GM19372 (cell line): Measurements from ENCODE around the gene ATP8A2.
"Not testable (repeated sequence)": the region's sequence is repeated elsewhere in the genome, so short reads cannot be mapped to it uniquely, and the experiment has no call there.

Experiments used
- ATAC-seq: cut with Tn5 transposase; IDR thresholded peaks from one replicate; pipeline ENCODE4 v1.9.1; 2021; ENCODE audit warnings: mild to moderate bottlenecking, low read depth, moderate library complexity; ENCODE audit not compliant: unreplicated experiment

Gene ATP8A2

DNA sequence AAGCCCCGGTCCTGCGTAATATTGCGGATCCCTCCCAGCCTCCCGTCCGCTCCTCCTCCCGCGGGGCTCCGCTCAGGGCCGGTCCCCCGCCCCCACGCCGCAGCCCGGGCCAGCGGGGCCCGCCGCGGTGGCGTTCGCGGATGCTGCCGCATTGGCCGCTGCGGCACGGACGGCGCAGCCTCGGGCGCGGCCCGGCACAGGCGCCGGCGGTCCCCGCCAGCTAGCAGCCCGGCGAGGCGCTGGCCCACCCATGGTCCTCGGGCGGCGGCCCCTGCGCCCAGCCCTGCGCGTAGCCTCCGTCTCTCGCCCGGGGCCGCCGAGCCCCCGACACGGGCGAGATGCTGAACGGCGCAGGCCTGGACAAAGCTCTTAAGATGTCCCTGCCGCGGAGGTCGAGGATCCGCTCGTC lies at the start of gene ATP8A2:
ATP8A2 (plus strand) TSS at position 100 of the 409 bp plus-strand sequence; CDS start at position 339, 239 bp downstream.
- no peak for ATAC-seq

DNA sequence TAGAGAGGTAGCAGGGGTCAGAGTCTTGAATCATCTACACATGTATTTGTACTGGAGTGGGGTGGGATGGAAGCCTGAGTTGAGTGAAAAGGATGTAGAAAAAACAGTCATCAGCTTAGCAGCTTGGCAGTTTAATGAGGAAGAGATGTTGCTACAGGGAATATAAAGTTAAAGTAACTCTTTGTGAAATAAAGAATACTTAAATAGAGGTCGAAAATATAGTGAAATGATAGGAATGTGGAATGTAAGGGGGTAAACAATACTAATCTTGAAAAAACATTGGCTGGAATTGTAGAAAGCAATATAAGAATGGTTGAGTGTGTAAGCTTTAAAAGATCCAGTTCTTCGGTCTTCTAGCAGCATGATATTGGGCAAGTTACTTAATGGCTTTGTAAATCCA lies 47.7 kb upstream of the ATP8A2 start:
- no peak for ATAC-seq

DNA sequence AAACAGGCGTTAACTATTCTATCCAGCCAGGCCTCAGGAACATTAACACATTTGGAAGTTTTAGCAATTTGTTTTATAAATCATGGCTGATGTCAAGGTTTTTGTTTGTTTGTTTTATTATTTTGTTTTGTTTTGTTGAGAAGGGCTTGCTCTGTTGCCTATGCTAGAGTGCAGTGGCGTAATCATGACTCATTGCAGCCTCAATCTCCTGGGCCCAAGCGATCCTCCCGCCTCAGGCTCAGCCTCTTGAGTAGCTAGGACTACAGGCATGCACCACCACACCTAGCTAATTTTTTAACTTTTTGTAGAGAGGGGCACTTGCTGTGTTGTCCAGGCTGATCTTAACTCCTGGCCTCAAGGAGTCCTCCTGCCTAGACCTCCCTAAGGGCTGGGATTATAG lies 42.1 kb upstream of the ATP8A2 start:
- no peak for ATAC-seq

DNA sequence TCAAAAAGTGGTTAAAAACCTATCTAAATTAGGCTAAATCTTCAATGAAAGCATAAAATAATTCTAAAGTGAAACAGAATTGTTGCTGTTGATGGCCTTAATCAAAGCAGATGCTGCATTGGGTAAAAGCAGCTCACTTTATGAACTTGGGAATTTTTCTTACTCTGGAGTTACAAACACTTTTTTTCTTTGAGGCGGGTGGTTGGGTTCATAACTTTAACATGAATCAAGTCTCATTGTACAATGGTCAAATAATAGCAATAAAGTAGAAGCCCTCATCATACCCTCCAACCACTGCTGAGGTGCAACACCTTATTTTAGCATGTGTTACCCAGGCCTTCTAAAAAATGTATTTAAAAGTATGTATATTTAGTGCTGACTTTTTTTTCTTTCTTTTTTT lies 41.2 kb upstream of the ATP8A2 start:
- ATAC-seq, result no peak

DNA sequence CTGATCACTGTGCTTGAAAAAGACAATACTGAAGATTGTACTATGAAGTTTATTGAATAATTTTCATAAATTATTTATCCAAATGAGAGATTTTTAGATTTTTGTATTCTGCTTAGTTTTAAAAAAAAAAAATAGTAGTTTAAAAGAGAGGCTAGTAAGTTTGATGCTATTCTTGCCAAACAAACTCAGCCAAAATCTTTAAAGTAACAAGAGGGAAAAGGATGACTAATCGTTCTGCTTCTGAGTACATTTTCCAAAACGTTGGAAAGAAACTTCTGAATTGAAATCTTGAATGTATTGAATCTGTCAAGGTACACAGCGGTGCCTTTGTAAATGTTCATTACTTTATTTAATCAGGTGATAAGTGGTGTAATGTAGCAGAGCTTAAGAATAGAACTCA lies 35.9 kb upstream of the ATP8A2 start:
- no peak for ATAC-seq

DNA sequence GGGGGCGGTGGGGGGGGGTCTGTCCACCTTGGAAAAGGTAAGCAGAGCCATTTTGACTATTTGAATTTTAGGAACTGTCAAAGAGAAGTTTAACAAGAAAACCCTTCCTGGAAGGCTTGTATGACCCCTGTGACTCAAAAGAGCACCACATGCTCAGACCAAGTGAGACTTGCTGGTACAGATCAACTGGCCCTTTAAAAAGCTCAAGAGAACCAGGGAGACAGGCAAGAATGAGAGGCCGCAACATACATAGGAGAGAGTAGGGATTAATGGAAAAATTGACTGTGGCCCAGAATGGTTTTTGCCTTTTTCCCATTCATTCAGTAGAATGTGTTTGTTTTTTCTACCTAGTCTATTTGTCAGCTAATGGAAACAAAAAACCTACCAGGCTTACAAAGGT lies 26.2 kb upstream of the ATP8A2 start:
- ATAC-seq, result no peak

DNA sequence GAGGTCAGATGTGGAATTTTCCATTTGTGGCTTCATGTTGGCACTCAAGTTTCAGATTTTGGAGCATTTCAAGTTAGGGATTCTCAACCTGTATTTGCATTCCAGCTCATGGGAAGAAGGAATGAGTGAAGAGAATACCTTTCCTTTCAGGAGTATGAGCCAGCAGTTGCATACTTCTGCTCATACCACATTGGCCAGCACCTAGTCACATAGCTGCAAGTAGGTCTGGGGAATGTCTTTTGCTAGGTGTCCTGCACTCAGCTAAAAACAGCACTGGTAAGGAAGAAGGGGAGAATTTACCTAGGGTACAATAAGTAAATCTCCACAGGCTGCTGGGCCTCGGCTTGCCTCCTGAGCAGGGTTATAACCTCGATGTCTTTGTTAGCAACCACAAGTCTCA lies 24.6 kb upstream of the ATP8A2 start:
- no peak for ATAC-seq

DNA sequence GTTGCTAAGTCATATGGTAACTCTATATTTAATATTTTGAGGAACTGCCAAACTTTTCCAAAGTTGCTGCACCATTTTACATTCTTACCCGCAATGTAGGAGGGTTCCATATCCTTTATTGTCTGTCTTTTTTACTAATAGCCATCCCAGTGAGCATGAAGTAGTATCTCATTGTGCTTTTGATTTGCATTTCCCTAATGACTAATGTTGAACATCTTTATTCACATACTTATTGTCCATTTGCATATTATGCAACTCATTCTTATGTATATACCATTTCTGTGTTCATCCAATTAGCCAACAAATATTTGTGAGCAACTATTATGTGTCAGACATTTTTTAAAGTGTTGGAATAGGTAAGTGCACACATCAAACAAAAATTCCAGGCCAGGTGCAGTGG lies 20.4 kb upstream of the ATP8A2 start:
- ATAC-seq, result no peak

DNA sequence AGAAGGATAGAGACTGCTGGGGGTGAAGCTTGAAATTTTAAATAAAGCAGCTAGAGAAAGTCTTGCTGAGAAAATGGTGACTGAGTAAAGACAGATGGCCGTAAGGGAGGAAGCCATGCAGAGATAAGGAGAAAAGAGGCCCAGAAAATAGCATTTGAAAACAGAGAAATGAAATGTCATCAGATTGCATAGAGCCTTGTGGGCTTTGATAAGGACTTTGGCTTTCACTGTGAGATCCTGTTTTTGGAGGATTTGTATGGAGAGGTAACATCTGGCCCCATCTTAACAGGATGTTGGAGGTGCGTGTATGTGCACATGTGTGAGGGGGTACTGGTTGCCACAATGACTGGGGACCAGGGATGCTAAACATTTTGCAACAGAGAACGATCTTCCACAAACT lies 19.5 kb upstream of the ATP8A2 start:
- no peak for ATAC-seq

DNA sequence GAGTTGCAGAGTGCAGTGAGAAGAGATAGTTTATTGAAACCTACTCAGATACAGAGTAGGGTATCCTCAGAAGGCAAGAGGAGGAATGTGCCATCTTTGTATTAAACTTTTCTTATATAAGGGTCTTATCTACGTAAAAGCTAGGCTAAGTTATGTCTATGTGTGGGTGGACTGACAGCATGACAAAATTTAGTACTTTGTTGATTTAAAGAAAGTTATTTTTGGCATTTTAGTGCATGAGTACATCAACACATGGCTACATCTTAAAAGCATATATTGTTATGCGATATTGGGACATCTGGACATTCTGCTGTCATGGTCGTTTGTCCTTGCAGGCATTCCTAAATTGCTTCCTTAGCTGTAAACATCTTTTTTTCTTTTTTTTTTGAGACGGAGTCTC lies 19.0 kb upstream of the ATP8A2 start:
- ATAC-seq, result no peak

DNA sequence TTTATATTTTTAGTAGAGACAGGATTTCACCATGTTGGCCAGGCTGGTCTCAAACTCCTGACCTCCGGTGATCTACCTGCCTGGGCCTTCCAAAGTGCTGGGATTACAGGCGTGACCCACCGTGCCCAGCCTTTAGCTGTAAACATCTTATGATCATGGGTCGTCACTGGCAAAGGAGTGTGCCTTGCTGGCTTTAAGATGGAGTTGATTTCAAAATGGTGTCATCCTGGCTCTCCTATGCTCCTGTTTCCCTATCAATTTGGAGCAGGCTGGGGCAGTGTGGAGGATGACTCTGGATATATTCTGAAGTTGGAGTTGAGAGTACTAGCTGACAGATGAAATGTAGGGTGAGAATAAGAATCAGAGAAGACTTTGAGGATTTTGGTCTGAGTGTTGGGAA lies 18.4 kb upstream of the ATP8A2 start:
- no peak for ATAC-seq

DNA sequence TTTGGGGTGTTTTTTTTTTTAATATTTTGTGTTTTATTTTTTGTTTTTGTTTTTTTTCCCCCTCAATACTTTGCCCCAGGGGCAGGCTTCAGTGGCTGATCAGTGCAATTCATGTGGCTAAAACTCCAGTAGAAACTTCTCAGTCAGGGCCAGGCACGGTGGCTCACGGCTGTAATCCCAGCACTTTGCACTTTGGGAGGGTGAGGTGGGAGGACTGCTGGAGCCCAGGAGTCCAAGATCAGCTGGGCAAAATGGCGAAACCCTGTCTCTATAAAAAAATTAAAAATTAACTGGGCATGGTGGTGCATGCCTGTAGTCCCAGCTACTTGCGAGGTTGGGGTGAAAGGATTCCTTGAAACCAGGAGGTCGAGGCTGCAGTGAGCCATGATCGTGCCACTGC lies 17.4 kb upstream of the ATP8A2 start:
- no peak for ATAC-seq

DNA sequence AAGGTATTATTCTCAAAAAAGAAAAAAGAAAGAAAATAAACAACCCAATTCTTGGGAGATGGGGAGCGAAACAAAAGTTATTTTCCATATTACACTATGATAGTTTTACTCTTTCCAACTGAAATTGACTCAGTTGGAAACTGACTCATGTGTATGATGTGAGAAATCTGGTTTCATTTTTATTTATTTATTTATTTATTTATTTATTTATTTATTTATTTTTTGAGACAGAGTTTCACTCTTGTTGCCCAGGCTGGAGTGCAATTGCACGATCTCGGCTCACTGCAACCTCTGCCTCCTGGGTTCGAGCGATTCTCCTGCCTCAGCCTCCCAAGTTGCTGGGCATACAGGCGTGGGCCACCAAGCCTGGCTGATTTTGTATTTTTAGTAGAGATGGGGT lies 11.3 kb upstream of the ATP8A2 start:
- ATAC-seq, result not testable (repeated sequence)

DNA sequence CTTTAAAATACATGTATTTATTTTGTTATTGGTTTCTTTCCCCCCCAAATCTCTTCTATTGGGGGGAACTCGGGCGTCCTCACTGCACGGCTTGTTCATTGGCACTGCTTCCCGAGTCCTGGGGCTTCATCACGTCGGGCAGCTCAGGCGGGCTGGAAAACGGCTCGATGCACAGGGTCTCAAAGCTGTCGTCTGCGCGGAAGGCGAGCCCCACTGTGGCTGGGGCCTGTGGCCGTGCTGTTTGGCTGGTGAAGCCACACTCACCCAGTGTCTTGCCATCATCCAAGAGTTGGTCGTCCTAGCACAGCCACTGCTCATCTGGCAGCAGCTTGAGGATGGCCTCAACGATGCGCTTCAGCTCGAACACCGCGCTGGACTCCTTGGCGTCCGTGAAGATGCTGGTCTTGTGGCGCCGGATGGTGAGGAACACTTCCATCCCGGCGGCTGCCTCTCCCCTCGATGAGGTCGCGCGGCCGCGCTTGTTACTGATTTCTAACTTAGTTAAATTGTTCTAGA lies 6.0 kb upstream of the ATP8A2 start:
- ATAC-seq, result no peak

DNA sequence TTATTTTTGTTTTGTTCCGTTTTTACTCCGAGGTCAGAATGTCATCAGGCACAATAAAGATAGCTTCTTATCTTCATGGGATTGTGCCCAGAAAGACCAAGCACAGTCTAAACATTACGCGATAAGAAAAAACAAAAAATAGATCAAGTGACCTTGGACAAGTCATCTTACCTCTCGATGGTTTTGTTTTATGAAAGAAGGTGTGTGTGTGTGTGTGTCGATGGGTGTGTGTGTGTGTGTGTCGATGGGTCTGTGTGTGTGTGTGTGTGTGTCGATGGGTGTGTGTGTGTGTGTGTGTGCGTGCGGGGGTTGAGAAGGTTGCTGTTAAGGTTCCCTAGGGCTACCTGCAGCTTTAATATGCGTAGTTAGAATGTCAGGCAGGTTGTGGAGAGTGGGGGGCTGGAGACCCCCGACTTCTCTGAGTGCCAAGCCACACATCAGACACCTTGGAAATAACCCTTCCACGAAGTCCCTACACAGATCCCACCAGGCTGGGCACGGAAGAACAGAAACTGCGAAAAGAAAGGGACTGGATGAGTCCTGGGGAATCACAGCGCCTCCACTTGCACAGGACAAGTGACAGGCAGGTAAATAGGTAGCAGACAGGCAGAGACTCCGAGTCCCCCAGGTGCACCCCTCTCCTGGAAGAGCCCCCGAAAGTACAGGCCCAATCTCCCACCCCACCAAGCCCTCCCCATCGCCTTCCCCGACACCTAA lies 458 bp upstream of the ATP8A2 start:
- ATAC-seq, result no peak

DNA sequence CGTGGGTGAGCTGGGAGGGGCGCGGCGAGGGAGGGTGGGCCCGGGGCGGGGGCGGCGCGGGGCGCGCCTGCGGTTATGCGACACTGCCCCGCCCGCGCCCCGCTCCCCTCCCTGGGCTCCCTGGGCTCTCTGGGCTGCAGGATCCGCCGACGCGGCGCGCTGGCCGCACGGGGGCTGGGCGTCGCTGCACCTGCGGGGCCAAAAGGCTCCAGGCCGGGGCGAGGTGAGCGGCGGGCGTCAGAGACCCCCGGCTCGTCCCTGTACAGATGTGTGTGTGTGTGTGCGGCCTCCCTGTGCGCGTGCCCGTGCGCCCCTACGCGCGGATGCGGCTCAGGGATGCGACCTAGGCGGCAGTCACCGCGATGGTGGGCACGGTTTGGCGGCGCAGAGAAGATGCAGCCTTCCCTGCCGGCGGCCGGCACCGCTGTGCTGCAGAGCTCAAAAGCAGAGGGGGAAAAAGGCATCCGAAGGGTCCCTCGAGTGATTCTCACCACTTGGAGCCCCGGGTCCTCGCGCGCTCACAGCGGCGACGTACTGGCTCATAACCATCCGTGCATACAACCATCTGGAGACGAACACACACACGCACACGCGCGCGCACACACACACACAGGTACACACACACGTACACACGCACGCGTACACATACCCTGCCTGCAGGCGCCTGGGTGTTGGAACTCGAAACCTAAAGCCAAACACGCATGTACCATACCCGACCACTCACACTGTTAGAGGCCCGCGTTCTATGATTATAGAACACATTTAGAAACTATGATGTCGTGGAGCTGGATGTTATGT lies 709 bp downstream of the ATP8A2 start:
- no peak for ATAC-seq

DNA sequence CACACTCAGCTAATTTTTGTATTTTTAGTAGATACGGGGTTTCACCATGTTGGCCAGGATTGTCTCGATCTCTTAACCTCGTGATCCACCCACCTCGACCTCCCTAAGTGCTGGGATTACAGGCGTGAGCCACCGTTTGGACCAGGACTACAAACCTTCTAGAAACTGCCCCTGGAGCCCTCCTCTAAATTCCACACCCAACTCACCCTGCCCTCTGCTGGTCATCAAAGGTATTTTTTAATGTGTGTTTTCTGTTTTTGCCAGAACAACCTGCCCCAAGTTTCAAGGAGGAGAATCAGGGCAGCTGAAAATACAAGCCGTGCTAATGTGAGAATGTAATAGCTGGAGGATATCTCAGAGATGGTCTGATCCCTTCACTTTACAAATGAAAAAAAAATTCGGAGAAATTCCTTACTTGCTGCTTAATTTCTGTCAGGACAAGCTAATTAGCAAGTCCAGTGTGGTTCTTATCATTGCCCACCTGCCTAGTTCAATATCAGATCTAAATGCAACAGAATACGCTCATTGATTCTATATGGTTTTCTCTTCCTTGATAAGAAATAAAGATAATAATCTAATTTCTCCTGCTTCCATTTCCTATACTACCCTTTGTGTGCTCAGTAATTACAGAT lies 4.1 kb downstream of the ATP8A2 start:
- ATAC-seq, result no peak

DNA sequence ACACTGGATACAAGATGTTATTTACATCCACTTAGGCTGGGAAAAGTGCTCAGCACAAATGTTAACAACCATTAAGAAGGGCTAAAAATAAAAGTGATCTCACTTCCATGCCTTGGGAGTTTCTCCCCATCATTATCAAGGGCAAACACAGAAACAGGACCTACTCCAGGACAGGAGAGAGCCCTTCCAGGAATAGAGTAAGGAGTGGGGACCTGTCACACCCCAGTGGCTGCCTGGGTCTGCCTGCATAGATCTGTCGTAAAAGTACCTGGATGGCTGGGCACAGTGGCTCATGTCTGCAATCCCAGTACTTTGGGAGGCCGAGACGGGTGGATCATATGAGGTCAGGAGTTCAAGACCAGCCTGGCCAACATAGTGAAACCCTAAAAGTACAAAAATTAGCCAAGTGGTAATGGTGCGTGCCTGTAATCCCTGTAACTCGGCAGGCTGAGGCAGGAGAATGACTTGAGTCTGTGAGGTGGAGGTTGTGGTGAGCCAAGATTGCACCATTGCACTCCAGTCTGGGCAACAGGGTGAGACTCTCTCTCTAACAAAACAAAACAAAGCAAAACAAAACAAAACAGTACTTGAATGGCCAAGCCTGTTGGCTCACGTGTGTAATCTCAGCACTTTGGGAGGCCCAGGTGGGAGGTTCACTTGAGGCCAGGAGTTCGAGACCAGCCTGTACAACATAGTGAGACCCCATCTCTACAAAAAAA lies 5.6 kb downstream of the ATP8A2 start:
- ATAC-seq, result no peak

DNA sequence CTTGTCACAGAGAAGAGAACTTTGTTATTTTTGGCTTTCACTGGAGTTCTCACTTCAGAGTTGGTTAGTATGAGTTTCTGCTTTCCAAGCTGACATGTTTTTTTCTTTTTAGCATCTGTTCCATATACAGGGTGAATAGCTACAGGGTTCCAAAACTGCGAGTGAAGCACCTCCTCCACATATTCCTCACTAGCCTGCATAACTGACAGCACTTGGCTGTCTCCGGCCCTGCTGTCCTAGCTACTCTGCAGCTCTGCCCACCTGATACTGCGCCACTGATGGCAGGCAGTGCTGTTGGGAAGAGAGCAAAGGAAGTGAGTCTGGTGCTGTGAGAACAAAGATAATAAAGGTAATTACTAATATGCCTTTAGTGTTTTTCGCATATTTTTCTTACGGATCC lies 6.8 kb downstream of the ATP8A2 start:
- no peak for ATAC-seq

DNA sequence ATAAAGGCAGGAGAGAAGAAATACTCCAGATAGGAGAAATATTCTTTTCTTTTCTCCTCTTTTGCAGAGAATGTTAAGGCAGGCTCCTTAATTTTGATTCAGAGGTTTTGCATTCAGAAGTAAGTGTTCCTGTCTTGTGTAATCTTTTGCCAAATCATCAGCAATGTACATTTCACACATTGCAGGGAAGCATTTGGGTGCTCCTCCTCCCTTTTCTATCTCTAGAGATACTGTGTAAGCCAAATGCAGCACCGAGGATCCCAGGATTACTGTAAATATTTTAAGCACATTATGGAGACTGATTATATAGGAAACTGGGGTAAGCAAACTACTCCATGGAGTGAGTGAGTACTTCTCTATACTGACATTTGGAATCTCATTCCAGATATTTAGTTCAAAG lies 7.2 kb downstream of the ATP8A2 start:
- ATAC-seq, result no peak

DNA sequence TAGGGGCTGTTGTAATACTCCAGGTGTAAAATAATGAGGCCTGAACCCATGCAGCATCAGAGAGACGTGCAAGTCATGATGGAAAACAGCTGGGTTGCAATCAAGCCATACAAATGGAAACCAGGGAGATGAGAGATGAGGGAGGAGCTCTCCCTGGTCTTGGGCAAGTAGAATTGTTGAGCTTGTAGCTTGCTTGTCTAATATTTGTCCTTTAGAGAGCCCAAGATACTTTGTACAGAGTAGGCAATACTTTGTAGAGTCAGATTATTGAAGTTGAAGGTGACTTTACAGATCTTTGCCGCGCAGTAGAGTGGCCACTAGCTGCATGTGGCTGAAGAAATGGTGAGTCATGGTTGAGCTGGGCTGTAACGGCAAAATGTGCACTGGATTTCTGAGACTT lies 8.3 kb downstream of the ATP8A2 start:
- ATAC-seq, result no peak
